Vagina (tissue), 2 donors: ENCODE data around the gene PCSK2.

Experiments used
- POLR2A ChIP-seq, 2 donors: fragments of 450-650 bp; IDR thresholded peaks; one replicate each; pipeline ENCODE4 v1.6.1; 2017; ENCODE audit warnings: antibody characterized with exemption in 2 of 2, mild to moderate bottlenecking in 2 of 2, moderate library complexity in 2 of 2
- POLR2AphosphoS5 ChIP-seq, 2 donors: sonication (generic); formaldehyde crosslinking; IDR thresholded peaks; one replicate each; pipeline ENCODE4 v1.9.0; 2017; ENCODE audit warnings: antibody characterized with exemption in 2 of 2, mild to moderate bottlenecking in 2 of 2, low read depth in 1 of 2; ENCODE audit not compliant: insufficient read depth in 1 of 2
- TF ChIP-seq, protein P1 (sequence below), 3 experiments: fragments of 450-650 bp in 2 of 3; fragments of 200-600 bp in 1 of 3; sonication (generic) in 1 of 3; IDR thresholded peaks; one replicate each; pipeline ENCODE4 v1.5.1; 2017 to 2019; ENCODE audit warnings: antibody characterized with exemption in 3 of 3, mild to moderate bottlenecking in 2 of 3, moderate library complexity in 2 of 3

- TF ChIP-seq, protein P1, sequence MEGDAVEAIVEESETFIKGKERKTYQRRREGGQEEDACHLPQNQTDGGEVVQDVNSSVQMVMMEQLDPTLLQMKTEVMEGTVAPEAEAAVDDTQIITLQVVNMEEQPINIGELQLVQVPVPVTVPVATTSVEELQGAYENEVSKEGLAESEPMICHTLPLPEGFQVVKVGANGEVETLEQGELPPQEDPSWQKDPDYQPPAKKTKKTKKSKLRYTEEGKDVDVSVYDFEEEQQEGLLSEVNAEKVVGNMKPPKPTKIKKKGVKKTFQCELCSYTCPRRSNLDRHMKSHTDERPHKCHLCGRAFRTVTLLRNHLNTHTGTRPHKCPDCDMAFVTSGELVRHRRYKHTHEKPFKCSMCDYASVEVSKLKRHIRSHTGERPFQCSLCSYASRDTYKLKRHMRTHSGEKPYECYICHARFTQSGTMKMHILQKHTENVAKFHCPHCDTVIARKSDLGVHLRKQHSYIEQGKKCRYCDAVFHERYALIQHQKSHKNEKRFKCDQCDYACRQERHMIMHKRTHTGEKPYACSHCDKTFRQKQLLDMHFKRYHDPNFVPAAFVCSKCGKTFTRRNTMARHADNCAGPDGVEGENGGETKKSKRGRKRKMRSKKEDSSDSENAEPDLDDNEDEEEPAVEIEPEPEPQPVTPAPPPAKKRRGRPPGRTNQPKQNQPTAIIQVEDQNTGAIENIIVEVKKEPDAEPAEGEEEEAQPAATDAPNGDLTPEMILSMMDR (IDR thresholded peaks at IDR 0.05) = no peak
- TF ChIP-seq POLR2A (IDR thresholded peaks at IDR 0.05) (no peak), POLR2AphosphoS5 (IDR thresholded peaks at IDR 0.05; ENCODE audit: insufficient read depth in 1 of 2, low read depth in 1 of 2) (no peak)
Measured at GRCh38 chr20:17295991-17296390, 69.2 kb downstream of the PCSK2 start.
